ENCODE results near the gene GABBR1.

The GABBR1 gene

GRCh38 chr6:29531668-29532067 is 101.3 kb downstream of the GABBR1 start:
- DNase-seq (ENCODE audit: low read depth), result no peak
- no peak overlapping the region for H3K4me3 ChIP-seq (ENCODE audit: low read depth, low read length)
- in situ Hi-C loops (cut with HindIII; ENCODE audit: low sequenced_read_pairs), result no loop called here
- no peak for TF ChIP-seq CTCF (IDR thresholded peaks at IDR 0.05; ENCODE audit: low read depth, low read length, missing control alignments)

GRCh38 chr6:29530671-29531310 is 102.2 kb downstream of the GABBR1 start:
- TF ChIP-seq CTCF (IDR thresholded peaks at IDR 0.05; ENCODE audit: low read depth, low read length, missing control alignments), result no peak
- no peak overlapping the region for H3K4me3 ChIP-seq (ENCODE audit: low read depth, low read length)
- DNase-seq (ENCODE audit: low read depth), result no peak
- in situ Hi-C loops (cut with HindIII; ENCODE audit: low sequenced_read_pairs), result no loop called here

- TF ChIP-seq CTCF (IDR thresholded peaks at IDR 0.05; ENCODE audit: low read depth, low read length, missing control alignments), result no peak
- in situ Hi-C loops (cut with HindIII; ENCODE audit: low sequenced_read_pairs), result no loop called here
- DNase-seq (ENCODE audit: low read depth), result no peak
- H3K4me3 ChIP-seq (ENCODE audit: low read depth, low read length), result no peak overlapping the region
These were observed 103.0 kb downstream of the GABBR1 start for GRCh38 chr6:29529956-29530355.

- no peak for DNase-seq (ENCODE audit: low read depth)
- no peak overlapping the region for H3K4me3 ChIP-seq (ENCODE audit: low read depth, low read length)
- no peak for TF ChIP-seq CTCF (IDR thresholded peaks at IDR 0.05; ENCODE audit: low read depth, low read length, missing control alignments)
- in situ Hi-C loops (cut with HindIII; ENCODE audit: low sequenced_read_pairs), result no loop called here
These were observed 103.9 kb downstream of the GABBR1 start for GRCh38 chr6:29528988-29529560.

- no peak overlapping the region for H3K4me3 ChIP-seq (ENCODE audit: low read depth, low read length)
- no peak for DNase-seq (ENCODE audit: low read depth)
- in situ Hi-C loops (cut with HindIII; ENCODE audit: low sequenced_read_pairs), result no loop called here
- TF ChIP-seq CTCF (IDR thresholded peaks at IDR 0.05; ENCODE audit: low read depth, low read length, missing control alignments), result no peak
These were observed 104.6 kb downstream of the GABBR1 start for GRCh38 chr6:29528300-29528931.

- DNase-seq (ENCODE audit: low read depth), result no peak
- in situ Hi-C loops (cut with HindIII; ENCODE audit: low sequenced_read_pairs), result no loop called here
- H3K4me3 ChIP-seq (ENCODE audit: low read depth, low read length), result no peak overlapping the region
- TF ChIP-seq CTCF (IDR thresholded peaks at IDR 0.05; ENCODE audit: low read depth, low read length, missing control alignments), result no peak
These were observed 105.4 kb downstream of the GABBR1 start for GRCh38 chr6:29527564-29527963.
